Lower lobe of right lung (tissue), 2 donors: Measurements from ENCODE around the gene RUNX3. TPM values are rescaled to one million over a fixed set of nuclear protein-coding genes. Genes with fewer than 3 reads are reported as not detected.

Experiments used
- ATAC-seq, 2 donors: fragments of 200-7000 bp; cut with Tn5 transposase; one replicate each; pipeline ENCODE4 v1.9.1; 2020 to 2022; ENCODE audit warnings: mild to moderate bottlenecking in 2 of 2, moderate library complexity in 2 of 2
- DNase-seq: peaks from one replicate; pipeline ENCODE4 v3.0.0-alpha.2; 2020
- H3K27ac ChIP-seq: fragments of 200-600 bp; one replicate; pipeline ENCODE4 v1.8.0; 2022
- H3K27me3 ChIP-seq: fragments of 200-600 bp; one replicate; pipeline ENCODE4 v1.8.0; 2022; ENCODE audit warnings: low read depth
- H3K36me3 ChIP-seq: fragments of 200-600 bp; one replicate; pipeline ENCODE4 v1.8.0; 2022; ENCODE audit warnings: mild to moderate bottlenecking
- H3K4me1 ChIP-seq: fragments of 200-600 bp; one replicate; pipeline ENCODE4 v1.8.0; 2022
- H3K4me3 ChIP-seq: fragments of 200-600 bp; one replicate; pipeline ENCODE4 v1.8.0; 2022; ENCODE audit warnings: mild to moderate bottlenecking
- H3K9me3 ChIP-seq: fragments of 200-600 bp; one replicate; pipeline ENCODE4 v1.8.0; 2022
- CTCF ChIP-seq: fragments of 200-600 bp; IDR thresholded peaks from one replicate; pipeline ENCODE4 v1.8.0; 2022; ENCODE audit warnings: antibody characterized with exemption, mild to moderate bottlenecking
- intact Hi-C: fragments of 100-400 bp; cut with DNase I; formaldehyde crosslinking; loops from one replicate; pipeline ENCODE4 v1.11.0; 2022
- total RNA-seq: library from RNA; stranded (reverse); fragmentation: NEBNext Ultra II Directional; extraction: Animal tissue kit (Norgen Biotek cat#: 25700); gene quantifications from one replicate; pipeline ENCODE4 v1.2.1, GENCODE V29; 2021
- donor health status: DM: no; HTN: yes; CAD: no; lungs with severe emphysema.

The RUNX3 gene
- total RNA-seq, 1 donor from 2014 or later, result 13.1 TPM

DNA sequence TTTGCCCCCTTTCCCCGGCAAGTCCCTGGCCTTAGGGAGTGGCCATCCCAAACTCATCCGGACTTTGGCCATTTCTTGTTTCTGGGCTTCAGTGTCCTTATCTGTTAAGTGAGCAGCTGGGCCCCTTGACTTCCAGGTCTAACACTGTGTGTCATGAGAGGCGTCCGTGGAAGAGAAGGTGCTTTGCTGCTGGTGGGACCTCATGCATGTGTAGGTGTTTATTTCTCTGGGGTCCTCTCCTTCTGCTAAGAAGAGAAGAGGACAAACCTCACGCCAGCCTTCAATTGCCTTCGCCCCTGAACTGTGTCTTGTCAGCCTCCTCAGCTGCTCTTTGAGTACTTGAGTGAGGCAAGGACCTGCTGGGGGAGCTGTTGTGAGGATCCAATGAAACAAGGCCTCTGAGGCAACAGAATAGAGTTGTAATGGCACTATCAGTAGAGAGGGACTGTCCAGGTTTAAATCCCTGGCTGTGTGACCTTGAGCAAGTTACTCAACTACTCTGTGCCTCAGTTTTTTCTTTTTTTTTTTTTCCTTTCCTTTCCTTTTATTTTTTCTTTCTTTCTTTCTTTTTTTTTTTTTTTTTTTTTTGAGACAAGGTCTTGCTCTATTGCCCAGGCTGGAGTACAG, 72.5 kb downstream of the RUNX3 start:
- no peak overlapping the region for H3K4me3 ChIP-seq
- no peaks in the 10 kb centered on the region for H3K9me3 ChIP-seq
- H3K4me1 ChIP-seq, result peaks cover 9% of the 10 kb centered on the region
- DNase-seq (no peak), ATAC-seq (no peak)
- no peak overlapping the region for H3K27ac ChIP-seq
- peaks cover 8% of the 10 kb centered on the region for H3K27me3 ChIP-seq
- intact Hi-C loops, result no loop called here
- no peak for TF ChIP-seq CTCF
- no peaks in the 10 kb centered on the region for H3K36me3 ChIP-seq

- Histone ChIP-seq H3K27ac (no peak overlapping the region), H3K36me3 (no peaks in the 10 kb centered on the region), H3K9me3 (no peaks in the 10 kb centered on the region), H3K27me3 (peaks cover 8% of the 10 kb centered on the region), H3K4me3 (no peak overlapping the region), H3K4me1 (peaks cover 6% of the 10 kb centered on the region)
- intact Hi-C loops, result no loop called here
- no peak for TF ChIP-seq CTCF
- ATAC-seq (no peak), DNase-seq (no peak)
Measured at GRCh38 chr1:24856787-24857506, 73.1 kb downstream of the RUNX3 start.

GRCh38 chr1:24855474-24855873, 74.6 kb downstream of the RUNX3 start:
- no peaks in the 10 kb centered on the region for H3K36me3 ChIP-seq
- no peak for ATAC-seq
- H3K9me3 ChIP-seq, result no peaks in the 10 kb centered on the region
- H3K4me3 ChIP-seq, result no peak overlapping the region
- DNase-seq, result no peak
- no peaks in the 10 kb centered on the region for H3K27me3 ChIP-seq
- H3K27ac ChIP-seq, result no peak overlapping the region
- intact Hi-C loops, result no loop called here
- TF ChIP-seq CTCF, result no peak
- no peaks in the 10 kb centered on the region for H3K4me1 ChIP-seq

DNA sequence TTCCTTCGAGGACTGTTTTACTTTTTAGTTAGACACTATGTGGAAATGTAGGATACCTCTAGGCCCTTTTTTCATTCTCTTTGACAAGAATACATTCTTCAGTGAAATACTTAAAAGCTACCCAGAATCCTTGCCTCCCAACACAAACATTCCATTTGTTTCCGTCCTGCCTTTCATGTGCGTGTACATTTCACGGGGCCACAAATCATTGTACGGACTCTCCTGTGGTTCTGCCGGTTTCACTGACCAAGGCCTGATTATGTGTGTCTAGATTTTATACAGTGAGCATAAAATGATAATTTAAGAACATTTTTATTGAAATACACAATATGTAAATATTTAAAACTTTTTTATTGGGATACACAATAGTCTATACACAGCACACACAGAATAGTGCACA, 76.4 kb downstream of the RUNX3 start:
- DNase-seq, result no peak
- TF ChIP-seq CTCF, result no peak
- no peak for ATAC-seq
- no peaks in the 10 kb centered on the region for H3K36me3 ChIP-seq
- intact Hi-C loops, result no loop called here
- H3K4me3 ChIP-seq, result no peak overlapping the region
- H3K9me3 ChIP-seq, result no peaks in the 10 kb centered on the region
- no peak overlapping the region for H3K27ac ChIP-seq
- no peaks in the 10 kb centered on the region for H3K27me3 ChIP-seq
- peaks cover 5% of the 10 kb centered on the region for H3K4me1 ChIP-seq

GRCh38 chr1:24850328-24850920, 79.7 kb downstream of the RUNX3 start:
- Histone ChIP-seq H3K9me3 (no peaks in the 10 kb centered on the region), H3K27me3 (no peaks in the 10 kb centered on the region), H3K27ac (no peak overlapping the region), H3K4me3 (no peak overlapping the region), H3K36me3 (peaks cover 5% of the 10 kb centered on the region), H3K4me1 (peaks cover 18% of the 10 kb centered on the region)
- ATAC-seq, result no peak
- no peak for TF ChIP-seq CTCF
- DNase-seq, result no peak
- intact Hi-C loops, result no loop called here
